Fibroblast of mammary gland (primary cell): ENCODE results near the gene REEP6.
"Not testable (repeated sequence)": the region's sequence is repeated elsewhere in the genome, so short reads cannot be mapped to it uniquely, and the experiment has no call there.

Experiments used
- DNase-seq: peaks from one replicate; pipeline ENCODE4 v3.0.0-alpha.2; 2010; ENCODE audit warnings: low read depth
- H3K4me3 ChIP-seq: 2 replicates; pipeline ENCODE4 v1.5.1; 2011; ENCODE audit warnings: low read depth, mild to moderate bottlenecking, low read length, moderate library complexity; ENCODE audit not compliant: control insufficient read depth
- TF ChIP-seq, protein P1 (sequence below): conservative IDR thresholded peaks from 2 replicates; pipeline ENCODE4 v1.5.1; 2011; ENCODE audit warnings: low read depth, low read length, inconsistent platforms; ENCODE audit not compliant: control insufficient read depth, insufficient read depth

The REEP6 gene

GRCh38 chr19:1527650-1528309 lies 36.8 kb downstream of the REEP6 start:
- H3K4me3 ChIP-seq: no peak overlapping the region
- TF ChIP-seq, protein P1, sequence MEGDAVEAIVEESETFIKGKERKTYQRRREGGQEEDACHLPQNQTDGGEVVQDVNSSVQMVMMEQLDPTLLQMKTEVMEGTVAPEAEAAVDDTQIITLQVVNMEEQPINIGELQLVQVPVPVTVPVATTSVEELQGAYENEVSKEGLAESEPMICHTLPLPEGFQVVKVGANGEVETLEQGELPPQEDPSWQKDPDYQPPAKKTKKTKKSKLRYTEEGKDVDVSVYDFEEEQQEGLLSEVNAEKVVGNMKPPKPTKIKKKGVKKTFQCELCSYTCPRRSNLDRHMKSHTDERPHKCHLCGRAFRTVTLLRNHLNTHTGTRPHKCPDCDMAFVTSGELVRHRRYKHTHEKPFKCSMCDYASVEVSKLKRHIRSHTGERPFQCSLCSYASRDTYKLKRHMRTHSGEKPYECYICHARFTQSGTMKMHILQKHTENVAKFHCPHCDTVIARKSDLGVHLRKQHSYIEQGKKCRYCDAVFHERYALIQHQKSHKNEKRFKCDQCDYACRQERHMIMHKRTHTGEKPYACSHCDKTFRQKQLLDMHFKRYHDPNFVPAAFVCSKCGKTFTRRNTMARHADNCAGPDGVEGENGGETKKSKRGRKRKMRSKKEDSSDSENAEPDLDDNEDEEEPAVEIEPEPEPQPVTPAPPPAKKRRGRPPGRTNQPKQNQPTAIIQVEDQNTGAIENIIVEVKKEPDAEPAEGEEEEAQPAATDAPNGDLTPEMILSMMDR: no peak

DNA sequence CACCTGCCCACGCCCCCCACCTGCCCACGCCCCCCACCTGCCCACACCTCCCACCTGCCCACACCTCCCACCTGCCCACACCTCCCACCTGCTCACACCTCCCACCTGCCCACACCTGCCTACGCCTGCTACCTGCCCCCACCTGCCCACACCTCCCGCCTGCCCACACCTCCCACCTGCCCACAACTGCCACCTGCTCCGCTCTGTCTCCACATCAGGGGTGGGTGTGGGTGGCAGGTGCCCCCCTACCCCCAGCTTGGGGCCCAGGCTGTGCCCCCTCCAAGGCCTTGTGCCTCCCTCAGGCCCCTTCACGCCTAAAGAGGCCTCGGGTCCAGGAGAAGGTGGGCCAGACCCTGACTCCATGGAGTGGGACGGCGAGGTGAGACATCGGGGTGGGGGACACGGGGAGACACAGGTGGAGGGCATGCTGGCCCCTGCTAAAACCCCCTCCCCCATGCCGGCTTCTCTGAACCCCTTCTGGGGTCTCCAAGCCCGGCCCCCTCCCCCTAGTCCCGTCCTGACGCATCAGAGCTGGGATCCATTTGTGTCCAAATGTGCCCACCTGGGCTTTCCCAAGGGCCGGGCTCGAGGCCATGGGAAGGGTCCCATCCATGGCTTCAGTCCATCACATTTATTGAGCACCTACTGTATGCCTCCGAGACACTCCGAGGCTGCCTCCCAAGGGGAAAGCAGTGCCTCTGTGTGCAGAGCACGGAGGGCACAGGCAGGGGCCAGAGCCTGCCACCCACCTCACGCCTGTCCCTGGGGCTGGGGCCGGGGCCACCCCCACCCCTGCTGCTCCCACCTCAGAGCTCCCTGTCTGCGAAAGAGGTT lies 37.8 kb downstream of the REEP6 start:
- H3K4me3 ChIP-seq: no peak overlapping the region
- TF ChIP-seq, protein P1: no peak
- DNase-seq: no peak

More at GRCh38 chr19:1527650-1528309, 36.8 kb downstream of the REEP6 start:
- no peak for DNase-seq

- no peak overlapping the region for H3K4me3 ChIP-seq
- TF ChIP-seq, protein P1: no peak
- DNase-seq: no peak
Measured at GRCh38 chr19:1529430-1529816, 38.4 kb downstream of the REEP6 start.

GRCh38 chr19:1530856-1531255 lies 39.9 kb downstream of the REEP6 start:
- not testable (repeated sequence) for DNase-seq, H3K4me3 ChIP-seq

GRCh38 chr19:1531587-1531986 lies 40.6 kb downstream of the REEP6 start:
- TF ChIP-seq, protein P1: no peak
- DNase-seq: no peak
- H3K4me3 ChIP-seq: no peak overlapping the region

DNA sequence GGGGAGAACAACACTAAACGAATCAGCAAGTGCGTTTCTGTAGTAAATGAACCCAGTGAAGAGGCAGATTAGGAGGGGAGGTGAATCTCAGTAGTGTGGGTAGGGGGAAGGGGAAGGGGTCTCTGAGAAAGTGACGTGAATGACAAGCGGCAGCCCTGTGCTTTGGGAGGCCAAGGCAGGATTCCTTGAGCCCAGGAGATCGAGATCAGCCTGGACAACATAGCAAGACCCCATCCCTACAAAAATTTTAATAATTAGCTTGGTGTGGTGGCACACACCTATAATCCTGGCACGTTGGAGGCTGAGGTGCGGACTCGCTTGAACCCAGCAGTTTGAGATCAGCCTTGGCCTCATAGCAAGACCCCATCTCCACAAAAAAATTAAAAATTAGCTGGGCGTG lies 41.0 kb downstream of the REEP6 start:
- no peak overlapping the region for H3K4me3 ChIP-seq
- TF ChIP-seq, protein P1: no peak
- no peak for DNase-seq

DNA sequence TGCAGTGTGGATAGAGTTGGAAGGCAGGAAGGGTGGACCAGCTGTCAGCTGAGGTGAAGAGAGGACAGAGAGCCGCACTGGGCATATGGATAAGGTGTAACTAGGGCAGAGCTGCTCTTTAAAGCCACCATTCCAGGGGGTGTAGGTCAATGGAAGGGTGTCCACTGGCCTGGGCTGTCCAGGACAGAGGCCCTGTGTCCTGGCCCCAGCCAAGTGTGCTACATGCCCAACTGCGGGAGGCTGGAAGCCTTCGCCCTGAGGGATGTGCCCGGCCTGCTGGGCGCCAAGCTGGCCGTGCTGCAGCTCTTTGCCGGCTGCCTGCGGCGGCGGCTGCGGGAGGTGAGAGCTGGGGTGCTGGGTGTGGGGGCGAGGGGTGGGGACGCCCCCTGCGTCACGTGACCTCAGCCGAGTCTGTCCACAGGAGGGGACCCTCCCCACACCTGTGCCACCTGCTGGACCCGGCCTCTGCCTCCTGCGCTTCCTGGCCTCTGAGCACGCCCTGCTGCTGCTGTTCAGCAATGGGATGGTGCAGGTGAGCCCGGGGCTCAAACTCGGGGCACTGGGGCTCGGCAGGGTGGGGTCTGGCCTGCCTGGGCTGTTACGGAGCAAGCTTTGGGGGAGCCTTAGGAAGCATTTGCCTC lies 42.6 kb downstream of the REEP6 start:
- DNase-seq: no peak
- H3K4me3 ChIP-seq: no peak overlapping the region
- TF ChIP-seq, protein P1: no peak
